ENCODE measurements around the gene CFAP61. TPM values are rescaled to one million over a fixed set of nuclear protein-coding genes. Genes with fewer than 3 reads are reported as not detected.

CFAP61 gene
- total RNA-seq, 1 experiment from 2014 or later, result 0.19 TPM

- no peaks in the 10 kb centered on the region for H3K27me3 ChIP-seq (ENCODE audit: low read length)
- peaks cover 7% of the 10 kb centered on the region for H3K4me1 ChIP-seq (ENCODE audit: low read length)
- no peaks in the 10 kb centered on the region for H3K9me2 ChIP-seq (replicated peaks; ENCODE audit: insufficient read depth, low read length)
- no peak for DNase-seq
- no peak overlapping the region for H3K4me3 ChIP-seq (ENCODE audit: low read length)
- H3K9me3 ChIP-seq (ENCODE audit: low read length), result no peaks in the 10 kb centered on the region
- no peak overlapping the region for H2AFZ ChIP-seq (ENCODE audit: low read length)
- peaks cover 4% of the 10 kb centered on the region for H3K79me2 ChIP-seq (ENCODE audit: low read length)
- no peaks in the 10 kb centered on the region for H3K36me3 ChIP-seq (ENCODE audit: insufficient read depth, low read length)
- no peak overlapping the region for H3K4me2 ChIP-seq (ENCODE audit: low read depth, low read length, poor library complexity, severe bottlenecking)
- H3K27ac ChIP-seq (ENCODE audit: low read length), result no peak overlapping the region
- no peak overlapping the region for H3K9ac ChIP-seq (ENCODE audit: low read length)
- H4K20me1 ChIP-seq (ENCODE audit: insufficient read depth, low read depth, low read length), result no peaks in the 10 kb centered on the region
Observed at GRCh38 chr20:20012541-20012940, 39.8 kb upstream of the CFAP61 start.

DNA sequence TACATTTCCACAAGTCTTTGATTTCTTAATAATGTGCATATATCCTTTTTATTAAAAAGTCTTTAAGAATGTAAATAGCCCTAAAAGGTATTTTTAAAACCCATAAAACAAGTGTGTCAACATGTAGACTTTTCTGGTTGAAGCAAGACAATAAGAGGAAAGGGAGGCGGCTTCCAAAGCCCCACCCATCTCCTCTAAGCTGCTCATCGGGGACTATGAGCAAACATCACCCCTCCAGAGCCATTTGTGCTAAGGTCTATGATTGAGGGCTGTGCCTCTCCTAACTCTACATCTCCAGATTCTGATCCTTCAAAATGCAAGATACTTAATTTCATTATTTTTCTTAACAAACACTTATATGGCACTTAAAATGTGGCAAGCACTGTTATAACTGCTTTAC, 37.7 kb upstream of the CFAP61 start:
- H2AFZ ChIP-seq (ENCODE audit: low read length), result peak overlapping the region; percentile 28; the same call in 1 of the 2 replicates
- peaks cover 23% of the 10 kb centered on the region for H3K4me1 ChIP-seq (ENCODE audit: low read length)
- H3K27me3 ChIP-seq (ENCODE audit: low read length), result no peaks in the 10 kb centered on the region
- H3K27ac ChIP-seq (ENCODE audit: low read length), result no peak overlapping the region
- no peak overlapping the region for H3K4me2 ChIP-seq (ENCODE audit: low read depth, low read length, poor library complexity, severe bottlenecking)
- no peak overlapping the region for H3K4me3 ChIP-seq (ENCODE audit: low read length)
- H3K9ac ChIP-seq (ENCODE audit: low read length), result no peak overlapping the region
- peaks cover 12% of the 10 kb centered on the region for H3K36me3 ChIP-seq (ENCODE audit: insufficient read depth, low read length)
- DNase-seq, result no peak
- H3K9me3 ChIP-seq (ENCODE audit: low read length), result no peaks in the 10 kb centered on the region
- H3K9me2 ChIP-seq (replicated peaks; ENCODE audit: insufficient read depth, low read length), result no peaks in the 10 kb centered on the region
- peaks cover 25% of the 10 kb centered on the region for H3K79me2 ChIP-seq (ENCODE audit: low read length)
- H4K20me1 ChIP-seq (ENCODE audit: insufficient read depth, low read depth, low read length), result peaks cover 17% of the 10 kb centered on the region

- peak within 1 kb of the TSS; percentile 100 for H3K4me3 ChIP-seq (ENCODE audit: low read length)
- peaks cover 13% of the 10 kb centered on the region for H3K36me3 ChIP-seq (ENCODE audit: insufficient read depth, low read length)
- peaks cover 33% of the 10 kb centered on the region for H3K4me1 ChIP-seq (ENCODE audit: low read length)
- H2AFZ ChIP-seq (ENCODE audit: low read length), result peak within 1 kb of the TSS; percentile 86; the same call in 1 of the 2 replicates
- no peaks in the 10 kb centered on the region for H3K9me3 ChIP-seq (ENCODE audit: low read length)
- H3K9ac ChIP-seq (ENCODE audit: low read length), result peak within 1 kb of the TSS; percentile 96
- H3K9me2 ChIP-seq (replicated peaks; ENCODE audit: insufficient read depth, low read length), result no peaks in the 10 kb centered on the region
- peak within 1 kb of the TSS; percentile 24; the same call in 1 of the 2 replicates for H3K27ac ChIP-seq (ENCODE audit: low read length)
- peaks cover 50% of the 10 kb centered on the region for H3K79me2 ChIP-seq (ENCODE audit: low read length)
- no peaks in the 10 kb centered on the region for H3K27me3 ChIP-seq (ENCODE audit: low read length)
- H4K20me1 ChIP-seq (ENCODE audit: insufficient read depth, low read depth, low read length), result peaks cover 22% of the 10 kb centered on the region
- peak; percentile 96 for DNase-seq
- H3K4me2 ChIP-seq (ENCODE audit: low read depth, low read length, poor library complexity, severe bottlenecking), result peak within 1 kb of the TSS; percentile 97
Observed at GRCh38 chr20:20017001-20017843, 35.1 kb upstream of the CFAP61 start, which contains the start of gene NAA20. TSS of gene NAA20 (plus strand) at chr20:20017362. CDS start at chr20:20017397, 35 bp downstream.

GRCh38 chr20:20017844-20018185, 34.5 kb upstream of the CFAP61 start:
- H3K9me2 ChIP-seq (replicated peaks; ENCODE audit: insufficient read depth, low read length), result no peaks in the 10 kb centered on the region
- peak overlapping the region; percentile 96 for H3K9ac ChIP-seq (ENCODE audit: low read length)
- H3K27me3 ChIP-seq (ENCODE audit: low read length), result no peaks in the 10 kb centered on the region
- H3K4me2 ChIP-seq (ENCODE audit: low read depth, low read length, poor library complexity, severe bottlenecking), result peak overlapping the region; percentile 97
- H3K27ac ChIP-seq (ENCODE audit: low read length), result peak overlapping the region; percentile 24; the same call in 1 of the 2 replicates
- DNase-seq, result peak; percentile 60
- H4K20me1 ChIP-seq (ENCODE audit: insufficient read depth, low read depth, low read length), result peaks cover 22% of the 10 kb centered on the region
- no peaks in the 10 kb centered on the region for H3K9me3 ChIP-seq (ENCODE audit: low read length)
- H3K4me1 ChIP-seq (ENCODE audit: low read length), result peaks cover 33% of the 10 kb centered on the region
- peak overlapping the region; percentile 100 for H3K4me3 ChIP-seq (ENCODE audit: low read length)
- H3K36me3 ChIP-seq (ENCODE audit: insufficient read depth, low read length), result peaks cover 13% of the 10 kb centered on the region
- H3K79me2 ChIP-seq (ENCODE audit: low read length), result peaks cover 56% of the 10 kb centered on the region
- peak overlapping the region; percentile 86; the same call in 1 of the 2 replicates for H2AFZ ChIP-seq (ENCODE audit: low read length)

GRCh38 chr20:20018366-20018765, 34.0 kb upstream of the CFAP61 start:
- peaks cover 61% of the 10 kb centered on the region for H3K79me2 ChIP-seq (ENCODE audit: low read length)
- peaks cover 25% of the 10 kb centered on the region for H4K20me1 ChIP-seq (ENCODE audit: insufficient read depth, low read depth, low read length)
- peak overlapping the region; percentile 97 for H3K4me2 ChIP-seq (ENCODE audit: low read depth, low read length, poor library complexity, severe bottlenecking)
- no peak for DNase-seq
- peak overlapping the region; percentile 100 for H3K4me3 ChIP-seq (ENCODE audit: low read length)
- no peak overlapping the region for H2AFZ ChIP-seq (ENCODE audit: low read length)
- peaks cover 33% of the 10 kb centered on the region for H3K4me1 ChIP-seq (ENCODE audit: low read length)
- peaks cover 13% of the 10 kb centered on the region for H3K36me3 ChIP-seq (ENCODE audit: insufficient read depth, low read length)
- no peak overlapping the region; the same call in 1 of the 2 replicates for H3K27ac ChIP-seq (ENCODE audit: low read length)
- H3K9me3 ChIP-seq (ENCODE audit: low read length), result no peaks in the 10 kb centered on the region
- H3K27me3 ChIP-seq (ENCODE audit: low read length), result no peaks in the 10 kb centered on the region
- H3K9me2 ChIP-seq (replicated peaks; ENCODE audit: insufficient read depth, low read length), result no peaks in the 10 kb centered on the region
- H3K9ac ChIP-seq (ENCODE audit: low read length), result peak overlapping the region; percentile 96

DNA sequence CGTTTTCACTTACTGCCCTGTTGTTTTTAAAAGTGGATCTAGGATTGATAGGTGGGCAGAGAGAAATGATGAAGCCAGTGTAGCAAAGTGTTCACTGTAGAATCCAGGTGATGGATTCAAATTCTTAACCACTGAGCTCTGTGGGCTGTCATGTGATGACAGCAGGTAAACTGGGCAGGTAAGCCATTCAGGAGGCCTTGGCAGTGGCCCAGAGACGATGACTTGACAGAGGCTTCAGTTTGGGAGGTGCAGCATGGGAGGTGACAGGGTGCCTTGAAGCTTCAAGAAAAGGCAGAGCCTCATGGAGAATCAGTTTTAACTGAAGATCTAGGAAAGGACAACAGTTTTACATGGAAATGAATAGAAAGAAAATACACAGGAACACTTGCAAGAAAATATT, 33.2 kb upstream of the CFAP61 start:
- peaks cover 32% of the 10 kb centered on the region for H4K20me1 ChIP-seq (ENCODE audit: insufficient read depth, low read depth, low read length)
- no peaks in the 10 kb centered on the region for H3K27me3 ChIP-seq (ENCODE audit: low read length)
- H3K4me3 ChIP-seq (ENCODE audit: low read length), result peak overlapping the region; percentile 100; the same call in 1 of the 2 replicates
- peak overlapping the region; percentile 96 for H3K9ac ChIP-seq (ENCODE audit: low read length)
- no peaks in the 10 kb centered on the region for H3K9me3 ChIP-seq (ENCODE audit: low read length)
- no peak for DNase-seq
- H3K36me3 ChIP-seq (ENCODE audit: insufficient read depth, low read length), result peaks cover 13% of the 10 kb centered on the region
- no peak overlapping the region for H2AFZ ChIP-seq (ENCODE audit: low read length)
- H3K9me2 ChIP-seq (replicated peaks; ENCODE audit: insufficient read depth, low read length), result no peaks in the 10 kb centered on the region
- H3K27ac ChIP-seq (ENCODE audit: low read length), result no peak overlapping the region
- peaks cover 68% of the 10 kb centered on the region for H3K79me2 ChIP-seq (ENCODE audit: low read length)
- peak overlapping the region; percentile 97 for H3K4me2 ChIP-seq (ENCODE audit: low read depth, low read length, poor library complexity, severe bottlenecking)
- peaks cover 33% of the 10 kb centered on the region for H3K4me1 ChIP-seq (ENCODE audit: low read length)

DNA sequence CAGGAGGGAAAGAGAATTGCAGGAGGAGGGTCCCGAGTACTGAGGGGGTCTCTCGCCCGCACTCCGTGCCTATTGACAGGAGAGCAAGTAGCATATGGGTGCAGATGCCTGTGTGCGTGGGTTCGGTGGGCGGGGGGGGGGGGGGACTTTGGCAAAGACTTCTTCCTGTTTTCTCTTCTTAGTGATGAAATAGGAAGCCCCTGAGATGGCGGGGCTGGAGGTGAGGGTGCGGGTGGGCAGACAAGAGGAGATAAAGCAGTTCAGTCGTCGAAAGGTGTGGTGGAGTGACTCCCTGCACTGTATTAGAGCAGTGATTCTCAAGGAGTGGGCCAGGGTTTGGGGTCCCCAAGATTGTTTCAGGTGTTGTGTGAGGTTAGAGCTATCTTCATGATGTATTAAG, 31.4 kb upstream of the CFAP61 start:
- Histone ChIP-seq H3K27ac (ENCODE audit: low read length) (no peak overlapping the region), H3K9ac (ENCODE audit: low read length) (no peak overlapping the region), H3K9me2 (replicated peaks; ENCODE audit: insufficient read depth, low read length) (no peaks in the 10 kb centered on the region), H3K4me3 (ENCODE audit: low read length) (no peak overlapping the region), H3K9me3 (ENCODE audit: low read length) (no peaks in the 10 kb centered on the region), H3K79me2 (ENCODE audit: low read length) (peaks cover 86% of the 10 kb centered on the region), H3K36me3 (ENCODE audit: insufficient read depth, low read length) (peaks cover 24% of the 10 kb centered on the region), H3K4me1 (ENCODE audit: low read length) (peaks cover 33% of the 10 kb centered on the region), H3K27me3 (ENCODE audit: low read length) (no peaks in the 10 kb centered on the region), H4K20me1 (ENCODE audit: insufficient read depth, low read depth, low read length) (peaks cover 44% of the 10 kb centered on the region), H2AFZ (ENCODE audit: low read length) (no peak overlapping the region), H3K4me2 (ENCODE audit: low read depth, low read length, poor library complexity, severe bottlenecking) (no peak overlapping the region)
- no peak for DNase-seq

- Histone ChIP-seq H4K20me1 (ENCODE audit: insufficient read depth, low read depth, low read length) (peaks cover 44% of the 10 kb centered on the region), H3K36me3 (ENCODE audit: insufficient read depth, low read length) (peaks cover 24% of the 10 kb centered on the region), H3K79me2 (ENCODE audit: low read length) (peaks cover 94% of the 10 kb centered on the region), H3K4me1 (ENCODE audit: low read length) (peaks cover 27% of the 10 kb centered on the region), H3K4me3 (ENCODE audit: low read length) (no peak overlapping the region), H3K27ac (ENCODE audit: low read length) (no peak overlapping the region), H3K9ac (ENCODE audit: low read length) (no peak overlapping the region), H3K27me3 (ENCODE audit: low read length) (no peaks in the 10 kb centered on the region), H3K9me2 (replicated peaks; ENCODE audit: insufficient read depth, low read length) (no peaks in the 10 kb centered on the region), H3K9me3 (ENCODE audit: low read length) (no peaks in the 10 kb centered on the region), H2AFZ (ENCODE audit: low read length) (no peak overlapping the region), H3K4me2 (ENCODE audit: low read depth, low read length, poor library complexity, severe bottlenecking) (no peak overlapping the region)
- no peak for DNase-seq
Observed at GRCh38 chr20:20021835-20022234, 30.5 kb upstream of the CFAP61 start.

Measured in Karpas-422 (cell line).